Left forelimb (tissue), 1 donor: ENCODE results near the gene PPP1R27.

Source experiments
- DNase-seq: peaks from one replicate; pipeline ENCODE4 v3.0.0-alpha.2; 2018; ENCODE audit warnings: low spot score

PPP1R27 gene

GRCh38 chr17:81804559-81805399, 30.1 kb downstream of the PPP1R27 start:
- no peak for DNase-seq

- no peak for DNase-seq
Observed at GRCh38 chr17:81803728-81804558, 30.9 kb downstream of the PPP1R27 start, which contains the start of gene GCGR. GCGR (plus strand) TSS chr17:81804150; CDS start chr17:81809019, 4,869 bp downstream.

GRCh38 chr17:81802856-81803643, 31.8 kb downstream of the PPP1R27 start:
- no peak for DNase-seq

GRCh38 chr17:81802048-81802758, 32.6 kb downstream of the PPP1R27 start:
- no peak for DNase-seq

GRCh38 chr17:81801327-81801726, 33.5 kb downstream of the PPP1R27 start:
- DNase-seq, result no peak

GRCh38 chr17:81794509-81794908, 40.3 kb downstream of the PPP1R27 start:
- no peak for DNase-seq

- no peak for DNase-seq
Observed at GRCh38 chr17:81794074-81794476, 40.8 kb downstream of the PPP1R27 start.

GRCh38 chr17:81792675-81793615, 41.9 kb downstream of the PPP1R27 start:
- no peak for DNase-seq
